Endodermal cell (in vitro differentiated cells): ENCODE results near the gene PRKCA. TPM values are rescaled to one million over a fixed set of nuclear protein-coding genes. Genes with fewer than 3 reads are reported as not detected.

ENCODE experiments used
- DNase-seq: peaks from one replicate; pipeline ENCODE4 v3.0.0-alpha.2; 2017
- H3K27ac ChIP-seq: 2 replicates; pipeline ENCODE4 v1.5.1; 2013; ENCODE audit warnings: mild to moderate bottlenecking, low read depth, low read length, moderate library complexity
- H3K27me3 ChIP-seq: 2 replicates; pipeline ENCODE4 v1.6.1; 2013; ENCODE audit warnings: mild to moderate bottlenecking, low read length, moderate library complexity; ENCODE audit not compliant: insufficient read depth, control insufficient read depth, poor library complexity, severe bottlenecking
- H3K36me3 ChIP-seq: 2 replicates; pipeline ENCODE4 v1.7.0; 2013; ENCODE audit warnings: mild to moderate bottlenecking, low read length, moderate library complexity; ENCODE audit not compliant: control insufficient read depth, insufficient read depth
- H3K4me1 ChIP-seq: one replicate; pipeline ENCODE4 v1.7.0; 2013; ENCODE audit warnings: low read length; ENCODE audit not compliant: control insufficient read depth, insufficient read depth
- H3K4me3 ChIP-seq: 2 replicates; pipeline ENCODE4 v1.5.1; 2013; ENCODE audit warnings: mild to moderate bottlenecking, low read length, moderate library complexity
- H3K9ac ChIP-seq: 2 replicates; pipeline ENCODE4 v1.6.1; 2013; ENCODE audit warnings: mild to moderate bottlenecking, low read length, moderate library complexity; ENCODE audit not compliant: poor library complexity, severe bottlenecking; ENCODE audit errors: extremely low read depth
- H3K9me3 ChIP-seq: 2 replicates; pipeline ENCODE4 v1.6.1; 2013; ENCODE audit warnings: mild to moderate bottlenecking, low read length, moderate library complexity; ENCODE audit not compliant: control insufficient read depth
- H3K27ac Mint-ChIP-seq: 2 replicates; pipeline ENCODE4 v1.8.0; 2020; ENCODE audit warnings: mixed read lengths
- H3K27me3 Mint-ChIP-seq: 2 replicates; pipeline ENCODE4 v1.8.0; 2021; ENCODE audit warnings: mild to moderate bottlenecking, mixed read lengths; ENCODE audit not compliant: insufficient read depth
- H3K36me3 Mint-ChIP-seq: 2 replicates; pipeline ENCODE4 v1.8.0; 2020; ENCODE audit warnings: low read depth, mixed read lengths
- H3K4me1 Mint-ChIP-seq: 2 replicates; pipeline ENCODE4 v1.8.0; 2020; ENCODE audit warnings: mixed read lengths
- H3K4me3 Mint-ChIP-seq: 2 replicates; pipeline ENCODE4 v1.8.0; 2020; ENCODE audit warnings: mild to moderate bottlenecking, moderate library complexity, mixed read lengths
- H3K9me3 Mint-ChIP-seq: 2 replicates; pipeline ENCODE4 v1.8.0; 2020; ENCODE audit warnings: mild to moderate bottlenecking, mixed read lengths
- WGBS, 2 experiments: methylation state at CpG; one replicate each; pipeline versions ENCODE4 v1.1.5 to v1.1.7; 2013; ENCODE audit warnings: missing lambda C conversion rate in 2 of 2, mixed read lengths in 1 of 2; ENCODE audit not compliant: insufficient coverage in 1 of 2, insufficient read length in 1 of 2; 5-methylcytosine and 5-hydroxymethylcytosine counted together
- total RNA-seq, 2 donors: library from RNA; stranded (reverse); fragmentation: NEBNext Ultra II Directional in 1 of 2; extraction: Animal tissue kit (Norgen Biotek cat#: 25700) in 1 of 2; gene quantifications; 2 replicates in 1 of 2; 3 replicates in 1 of 2; pipeline ENCODE4 v1.2.1, GENCODE V29; 2021
- TF ChIP-seq, protein P1 (sequence below): fragments of 200-600 bp; sonication (generic); conservative IDR thresholded peaks from 2 replicates; pipeline ENCODE4 v1.5.0; 2021; ENCODE audit warnings: antibody characterized with exemption, mild to moderate bottlenecking

Gene PRKCA
- total RNA-seq, 2 donors from 2014 or later = 8.7 to 14.6 TPM

DNA sequence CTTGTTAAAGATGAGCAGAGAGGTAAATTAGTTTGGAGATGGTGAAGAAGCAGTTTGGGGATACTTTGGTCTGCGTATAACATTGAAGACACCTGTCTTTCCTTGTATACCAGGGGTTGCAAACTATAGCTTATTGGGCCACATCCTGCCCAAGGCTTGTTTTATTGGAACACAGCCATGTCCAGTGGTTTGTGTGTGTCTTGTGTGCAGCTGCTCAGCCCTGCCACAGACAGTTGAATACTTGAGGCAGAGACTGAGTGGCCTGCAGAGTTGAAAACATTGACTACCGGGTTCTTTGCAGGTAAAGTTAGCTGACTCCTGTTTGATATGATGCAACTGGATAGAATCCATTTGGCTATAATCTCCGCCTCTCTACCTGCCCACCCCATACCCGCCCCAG, 224.4 kb downstream of the PRKCA start:
- H3K4me1 Mint-ChIP-seq = peaks cover 6% of the 10 kb centered on the region
- H3K4me3 ChIP-seq = no peak overlapping the region
- no peaks in the 10 kb centered on the region for H3K27me3 ChIP-seq
- WGBS, 2 experiments = 91 to 100% methylated on average over 2 to 4 of the region's 4 CpGs
- DNase-seq = no peak
- no peak overlapping the region for H3K27ac Mint-ChIP-seq
- no peaks in the 10 kb centered on the region for H3K36me3 Mint-ChIP-seq
- H3K9ac ChIP-seq = no peak overlapping the region
- TF ChIP-seq, protein P1, sequence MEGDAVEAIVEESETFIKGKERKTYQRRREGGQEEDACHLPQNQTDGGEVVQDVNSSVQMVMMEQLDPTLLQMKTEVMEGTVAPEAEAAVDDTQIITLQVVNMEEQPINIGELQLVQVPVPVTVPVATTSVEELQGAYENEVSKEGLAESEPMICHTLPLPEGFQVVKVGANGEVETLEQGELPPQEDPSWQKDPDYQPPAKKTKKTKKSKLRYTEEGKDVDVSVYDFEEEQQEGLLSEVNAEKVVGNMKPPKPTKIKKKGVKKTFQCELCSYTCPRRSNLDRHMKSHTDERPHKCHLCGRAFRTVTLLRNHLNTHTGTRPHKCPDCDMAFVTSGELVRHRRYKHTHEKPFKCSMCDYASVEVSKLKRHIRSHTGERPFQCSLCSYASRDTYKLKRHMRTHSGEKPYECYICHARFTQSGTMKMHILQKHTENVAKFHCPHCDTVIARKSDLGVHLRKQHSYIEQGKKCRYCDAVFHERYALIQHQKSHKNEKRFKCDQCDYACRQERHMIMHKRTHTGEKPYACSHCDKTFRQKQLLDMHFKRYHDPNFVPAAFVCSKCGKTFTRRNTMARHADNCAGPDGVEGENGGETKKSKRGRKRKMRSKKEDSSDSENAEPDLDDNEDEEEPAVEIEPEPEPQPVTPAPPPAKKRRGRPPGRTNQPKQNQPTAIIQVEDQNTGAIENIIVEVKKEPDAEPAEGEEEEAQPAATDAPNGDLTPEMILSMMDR = no peak
- H3K9me3 ChIP-seq = no peaks in the 10 kb centered on the region
- no peaks in the 10 kb centered on the region for H3K36me3 ChIP-seq
- no peak overlapping the region for H3K4me3 Mint-ChIP-seq
- H3K27me3 Mint-ChIP-seq = no peaks in the 10 kb centered on the region
- H3K4me1 ChIP-seq = no peaks in the 10 kb centered on the region
- no peak overlapping the region for H3K27ac ChIP-seq
- H3K9me3 Mint-ChIP-seq = no peaks in the 10 kb centered on the region

DNA sequence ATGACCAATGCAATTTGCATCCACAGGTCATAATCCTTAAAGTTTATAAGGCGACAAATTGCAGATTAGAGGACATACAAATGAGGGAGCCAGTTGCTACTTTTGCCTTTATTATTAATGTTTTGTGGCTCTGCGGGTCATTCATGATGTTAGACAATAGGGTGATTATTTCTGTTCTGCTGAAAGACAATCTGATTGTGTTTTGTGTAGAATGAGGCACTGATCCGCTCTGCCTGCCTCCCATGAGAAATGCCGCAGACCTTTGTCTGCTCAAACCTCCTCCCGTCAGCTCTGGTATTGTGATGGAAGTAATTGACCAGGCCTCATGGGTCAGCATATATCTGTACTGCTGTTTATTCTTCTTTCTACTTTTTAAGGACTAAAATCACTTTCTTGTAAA, 224.9 kb downstream of the PRKCA start:
- Mint-ChIP-seq H3K27ac (no peak overlapping the region), H3K27me3 (no peaks in the 10 kb centered on the region), H3K36me3 (no peaks in the 10 kb centered on the region), H3K4me3 (no peak overlapping the region), H3K9me3 (no peaks in the 10 kb centered on the region), H3K4me1 (peaks cover 4% of the 10 kb centered on the region)
- no peak for DNase-seq
- no peak overlapping the region for H3K9ac ChIP-seq
- TF ChIP-seq, protein P1 = no peak
- no peak overlapping the region for H3K27ac ChIP-seq
- no peaks in the 10 kb centered on the region for H3K9me3 ChIP-seq
- no peaks in the 10 kb centered on the region for H3K27me3 ChIP-seq
- no peaks in the 10 kb centered on the region for H3K36me3 ChIP-seq
- no peaks in the 10 kb centered on the region for H3K4me1 ChIP-seq
- H3K4me3 ChIP-seq = no peak overlapping the region
- WGBS, 2 experiments = 87 to 94% methylated on average over 2 to 5 of the region's 5 CpGs

DNA sequence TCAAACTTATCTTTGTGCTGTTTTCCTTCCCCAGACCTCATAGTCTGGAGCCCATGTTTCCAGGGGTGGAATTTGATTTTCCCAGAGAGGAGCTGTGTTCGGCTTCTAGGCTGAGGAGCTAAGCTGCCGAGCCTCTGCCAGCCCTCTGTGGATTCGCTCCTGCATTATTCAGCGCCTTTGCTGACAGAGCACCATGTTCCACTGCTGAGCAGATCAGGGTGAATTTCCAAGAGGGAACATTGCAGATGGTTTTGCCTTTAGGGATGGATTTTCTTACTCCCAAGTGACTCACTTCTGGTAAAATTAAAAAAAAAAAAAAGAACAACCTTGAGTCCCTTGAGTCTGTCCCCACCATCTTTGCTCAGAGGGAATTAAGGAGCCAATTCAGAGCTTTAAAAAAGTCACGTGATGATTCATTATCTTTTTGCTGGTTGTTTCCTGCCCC, 229.5 kb downstream of the PRKCA start:
- no peak overlapping the region for H3K4me3 Mint-ChIP-seq
- Histone ChIP-seq H3K9me3 (no peaks in the 10 kb centered on the region), H3K36me3 (no peaks in the 10 kb centered on the region), H3K4me1 (no peaks in the 10 kb centered on the region), H3K27ac (no peak overlapping the region), H3K27me3 (no peaks in the 10 kb centered on the region), H3K9ac (no peak overlapping the region), H3K4me3 (no peak overlapping the region)
- no peaks in the 10 kb centered on the region for H3K27me3 Mint-ChIP-seq
- WGBS, 2 experiments = 89 to 93% methylated on average over 4 to 5 of the region's 5 CpGs
- TF ChIP-seq, protein P1 = no peak
- DNase-seq = no peak
- no peak overlapping the region for H3K27ac Mint-ChIP-seq
- peaks cover 17% of the 10 kb centered on the region for H3K4me1 Mint-ChIP-seq
- H3K36me3 Mint-ChIP-seq = no peaks in the 10 kb centered on the region
- H3K9me3 Mint-ChIP-seq = no peaks in the 10 kb centered on the region
